SW480 (cell line): ENCODE data around the gene TTC24.

Experiments used
- DNase-seq: peaks from one replicate; pipeline ENCODE4 v3.0.0-alpha.2; 2016; ENCODE audit warnings: low spot score

TTC24 gene

DNA sequence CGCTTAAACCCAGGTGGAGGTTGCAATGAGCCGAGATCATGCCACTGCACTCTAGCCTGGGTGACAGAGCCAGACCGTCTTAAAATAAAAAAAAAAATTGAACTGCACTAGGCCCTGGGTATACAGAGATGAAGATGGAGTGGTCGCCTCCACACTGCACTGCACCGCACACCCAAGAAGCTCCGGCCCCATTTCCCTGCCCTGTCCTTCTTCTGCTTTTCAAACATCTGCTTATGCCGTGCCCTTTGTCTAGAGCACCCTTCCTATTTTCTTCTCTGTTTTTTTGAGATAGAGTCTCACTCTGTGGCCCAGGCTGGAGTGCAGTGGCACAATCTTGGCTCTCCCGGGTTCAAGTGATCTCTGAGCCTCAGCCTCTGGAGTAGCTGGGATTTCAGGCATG lies 24.6 kb upstream of the TTC24 start:
- DNase-seq, result no peak

DNA sequence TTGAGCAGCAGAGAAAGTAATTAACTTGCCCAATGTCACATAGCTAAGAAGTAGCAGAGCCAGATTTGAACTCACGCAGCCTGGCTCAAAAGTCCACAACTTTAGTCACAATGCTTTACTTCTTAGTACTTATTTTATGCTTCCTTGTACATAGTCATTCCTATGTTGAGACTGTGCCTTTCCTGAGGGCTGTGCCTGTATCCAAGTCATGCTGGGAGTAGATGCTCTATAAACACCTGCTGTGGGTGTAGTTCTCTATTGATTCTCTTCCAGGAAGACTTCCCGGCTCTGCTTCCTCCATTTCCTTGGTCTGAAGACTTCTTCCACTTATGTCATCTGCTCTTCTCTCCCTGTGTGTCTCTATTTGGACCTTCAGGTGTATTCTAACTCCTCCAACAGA lies 23.8 kb upstream of the TTC24 start:
- no peak for DNase-seq

DNA sequence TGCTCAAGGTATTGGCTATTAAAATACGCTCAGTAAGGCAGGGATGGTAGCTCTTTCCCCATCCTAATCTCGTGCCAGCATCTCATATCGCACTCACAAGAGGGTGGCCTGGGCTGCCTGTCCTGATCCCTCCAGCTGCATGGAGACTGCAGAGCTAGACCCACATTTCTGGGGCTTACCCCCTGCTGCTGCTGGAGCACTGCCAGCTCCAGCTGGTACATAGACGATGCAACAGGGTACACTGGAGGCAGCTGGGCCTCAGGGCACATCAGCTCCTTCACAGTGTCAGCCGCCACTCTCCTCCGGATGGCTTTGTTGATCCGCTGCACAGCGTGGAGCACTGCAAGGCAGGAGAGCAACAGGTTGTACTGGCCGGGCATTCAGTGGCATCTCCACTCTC lies 23.2 kb upstream of the TTC24 start:
- no peak for DNase-seq

DNA sequence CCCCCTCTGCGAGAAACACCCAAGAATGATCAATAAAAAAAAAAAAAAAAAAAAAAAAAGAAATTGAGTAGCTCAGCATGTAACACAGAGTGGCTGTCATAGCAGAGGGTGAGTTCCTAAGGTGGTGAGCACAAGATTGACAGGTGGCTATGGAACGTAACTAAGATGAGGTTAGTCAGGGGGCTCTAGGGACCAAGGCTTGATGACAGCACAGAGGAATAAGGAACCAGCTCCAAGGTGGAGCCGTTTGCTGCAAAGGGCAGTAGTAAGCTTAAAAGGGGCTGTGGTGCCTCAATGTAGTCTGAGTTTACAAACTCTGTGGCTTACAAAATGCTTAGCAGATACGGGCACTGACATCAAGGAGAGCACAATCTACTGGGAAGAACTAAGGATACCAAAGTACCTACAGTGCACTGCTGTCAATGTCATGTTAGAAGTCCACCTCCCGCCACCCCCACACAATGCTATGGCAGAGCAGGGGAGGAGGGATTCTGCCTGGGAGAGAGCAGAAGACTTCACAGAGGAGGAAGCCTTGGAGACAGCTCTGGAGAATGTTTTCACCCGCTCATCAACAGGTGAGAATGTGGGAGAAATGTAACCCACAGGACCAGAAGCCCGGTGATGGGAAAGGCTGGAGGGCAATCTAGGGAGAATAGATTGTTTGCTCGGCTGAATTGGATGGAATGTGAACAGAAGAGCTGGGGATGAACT lies 20.3 kb upstream of the TTC24 start:
- DNase-seq, result no peak

DNA sequence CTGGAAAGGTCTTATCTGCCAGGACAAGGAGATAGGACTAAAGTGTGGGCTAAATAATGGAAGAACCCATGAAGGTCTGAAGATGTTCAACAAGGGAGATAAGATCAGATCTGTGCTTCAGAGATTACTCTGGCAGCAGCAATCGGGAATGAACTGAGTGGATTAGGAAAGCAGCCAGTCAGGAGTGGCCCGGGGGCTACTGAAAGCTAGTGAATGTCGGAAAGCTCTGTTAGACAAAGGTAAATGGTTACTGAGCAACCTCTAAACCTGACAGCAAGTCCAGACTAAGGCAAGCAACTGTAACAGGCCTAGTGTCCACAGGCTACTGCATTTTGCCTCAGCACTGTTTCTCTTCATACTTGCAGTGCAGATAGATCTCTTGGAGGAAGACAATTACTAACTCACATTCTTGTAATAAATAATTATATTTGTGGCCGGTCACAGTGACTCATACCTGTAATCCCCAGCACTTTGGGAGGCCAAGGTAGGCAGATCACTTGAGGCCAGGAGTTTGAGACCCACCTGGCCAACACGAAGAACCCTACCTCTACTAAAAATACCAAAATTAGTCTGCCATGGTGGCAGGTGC lies 19.6 kb upstream of the TTC24 start:
- no peak for DNase-seq

DNA sequence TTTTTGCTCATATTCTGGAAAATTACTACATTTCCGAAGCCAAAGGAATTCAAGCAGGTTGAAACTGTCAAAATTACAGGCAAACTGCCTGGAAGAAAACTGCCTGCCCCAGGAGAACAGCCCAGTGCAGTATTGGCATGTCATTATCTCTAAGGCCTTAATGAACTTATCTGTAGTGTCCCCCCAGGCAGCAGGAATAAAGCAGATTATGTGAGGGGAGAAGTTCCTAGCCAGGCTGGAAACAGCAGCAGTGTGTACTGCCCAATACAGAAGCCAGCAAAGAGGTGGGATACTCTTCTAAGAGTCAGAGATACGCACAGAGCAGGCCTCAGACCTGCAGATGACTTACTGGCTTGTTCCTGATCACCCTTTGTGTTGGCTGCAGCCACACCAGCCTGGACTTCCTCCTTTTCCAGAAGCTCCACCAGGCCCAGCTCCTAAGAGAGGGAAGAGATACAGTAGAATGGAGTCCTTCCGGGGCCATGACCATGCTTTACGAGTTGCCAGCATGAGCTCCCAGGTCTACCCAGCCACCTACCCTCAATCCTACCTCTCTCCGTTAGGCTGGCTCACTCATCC lies 18.8 kb upstream of the TTC24 start:
- no peak for DNase-seq

DNA sequence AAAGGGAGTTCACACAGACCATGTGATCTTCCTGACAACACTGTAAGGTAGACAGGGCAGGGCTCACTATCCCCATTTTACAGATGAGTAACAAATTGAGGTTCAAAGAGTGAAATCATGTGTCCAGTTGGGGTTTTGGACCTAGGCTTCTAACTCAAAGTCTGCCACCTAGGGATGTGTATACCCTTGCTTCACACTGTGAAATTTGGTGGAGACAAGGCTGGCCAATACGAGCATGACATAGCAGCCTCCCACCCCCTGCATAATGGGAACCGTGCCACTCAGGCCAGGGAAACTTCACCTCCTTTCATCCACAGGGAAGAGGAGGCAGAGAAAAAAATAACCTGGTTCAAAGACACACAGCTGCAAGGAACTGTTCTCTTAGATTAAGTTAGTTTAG lies 14.0 kb upstream of the TTC24 start:
- no peak for DNase-seq

DNA sequence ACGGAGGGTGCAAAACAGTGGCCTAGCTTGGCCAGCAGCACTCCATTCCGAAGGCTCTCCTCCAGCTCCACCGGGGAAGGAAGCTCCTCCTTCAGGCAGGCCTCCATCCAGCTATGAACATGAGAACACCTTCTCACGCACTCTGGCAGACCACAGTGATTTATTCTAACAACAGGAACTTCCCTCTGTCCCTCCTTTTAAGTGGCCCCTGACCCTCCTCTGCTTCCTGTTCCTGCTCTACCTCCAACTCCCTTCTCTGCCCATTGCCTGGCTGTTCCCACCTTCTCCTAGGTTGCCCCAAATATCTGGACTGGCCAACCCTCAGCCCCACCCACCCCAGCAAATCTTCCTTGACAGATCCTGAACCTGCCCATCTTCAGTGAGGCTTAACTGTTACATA lies 13.1 kb upstream of the TTC24 start:
- DNase-seq, result no peak

DNA sequence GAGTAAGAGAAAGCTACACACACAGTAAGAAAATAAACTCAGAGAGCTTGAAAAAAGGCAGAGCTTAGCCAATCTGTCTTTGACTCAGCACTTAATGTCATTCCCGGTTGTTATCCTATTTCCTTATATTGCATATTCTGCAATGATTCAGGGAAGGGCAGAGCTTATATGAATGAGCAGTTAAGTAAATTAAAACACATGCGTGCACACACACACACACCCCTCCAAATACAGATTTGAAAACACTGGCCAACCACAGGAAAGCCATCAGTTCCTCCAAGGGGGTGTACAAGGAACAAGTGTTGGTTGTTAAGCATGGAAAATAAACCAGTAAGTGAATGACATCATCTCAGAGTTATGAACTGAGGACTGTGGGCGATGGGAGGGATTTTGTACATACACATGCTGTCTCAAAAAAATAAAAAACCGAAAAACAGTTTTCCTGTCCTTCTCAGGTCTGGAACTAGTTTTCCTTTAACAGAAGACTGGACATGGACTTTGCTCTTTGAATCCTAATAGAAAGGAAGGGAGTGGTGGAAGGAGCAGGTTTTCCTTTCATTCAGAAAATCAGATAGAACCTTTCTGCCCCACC lies 8.2 kb upstream of the TTC24 start:
- DNase-seq, result peak; percentile 36

DNA sequence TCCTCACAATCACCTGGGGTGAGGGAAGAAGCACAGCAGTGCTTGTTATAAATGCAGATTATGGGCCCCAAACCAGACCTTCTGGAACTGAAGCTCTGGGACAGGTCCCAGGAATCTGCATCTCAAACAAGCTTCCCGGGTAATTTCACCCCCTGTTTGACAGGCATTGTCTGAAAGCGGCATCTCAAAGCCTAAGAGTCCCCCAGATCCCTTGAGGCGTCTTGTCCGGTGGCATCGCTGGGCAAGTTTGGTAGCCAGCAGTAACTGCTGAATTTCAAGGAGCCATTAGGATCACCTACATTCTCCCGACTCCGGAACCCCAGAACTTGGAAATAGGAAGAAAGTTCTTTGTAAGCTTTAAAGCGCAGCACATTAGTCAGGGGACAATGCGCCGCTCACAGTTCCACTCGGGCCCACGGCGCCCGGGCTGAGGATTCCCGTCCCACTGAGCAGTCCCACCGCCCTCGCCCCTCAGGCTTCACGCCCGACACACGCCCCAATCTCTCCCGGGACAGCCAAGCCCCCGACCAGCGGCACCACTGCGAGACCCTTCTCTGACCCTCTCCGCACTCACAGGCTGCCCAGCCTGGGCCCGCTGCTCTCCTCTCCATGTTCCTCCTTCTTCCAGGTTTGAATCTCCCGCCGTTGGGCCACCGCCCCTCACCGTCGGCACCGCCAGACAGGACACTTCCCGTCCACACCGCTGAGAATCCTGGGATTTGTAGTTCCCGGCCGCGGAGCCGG lies 7.4 kb upstream of the TTC24 start, which contains the start of gene IQGAP3:
Gene IQGAP3 (minus strand): TSS at position 647 of the 744 bp plus-strand sequence. CDS start 36 bp downstream, at position 611.
- peak; percentile 83 for DNase-seq

DNA sequence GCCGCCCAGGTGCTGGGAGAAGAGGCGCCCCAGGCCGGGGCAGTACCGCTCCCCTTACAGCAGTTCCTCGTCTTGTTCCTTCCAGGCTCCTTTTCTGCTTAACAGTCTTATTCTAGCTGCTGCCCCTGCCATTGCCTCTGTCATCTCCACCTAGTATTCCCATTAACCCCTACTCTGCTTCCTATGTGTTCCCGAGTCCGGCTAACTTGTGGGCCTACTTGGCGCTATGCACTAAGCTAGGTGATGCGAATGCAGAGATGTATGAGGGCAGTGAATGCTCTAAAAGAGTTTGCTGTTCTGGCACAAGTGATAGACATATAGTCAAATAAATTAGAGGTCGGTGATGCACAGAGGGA lies 6.9 kb upstream of the TTC24 start:
- no peak for DNase-seq

DNA sequence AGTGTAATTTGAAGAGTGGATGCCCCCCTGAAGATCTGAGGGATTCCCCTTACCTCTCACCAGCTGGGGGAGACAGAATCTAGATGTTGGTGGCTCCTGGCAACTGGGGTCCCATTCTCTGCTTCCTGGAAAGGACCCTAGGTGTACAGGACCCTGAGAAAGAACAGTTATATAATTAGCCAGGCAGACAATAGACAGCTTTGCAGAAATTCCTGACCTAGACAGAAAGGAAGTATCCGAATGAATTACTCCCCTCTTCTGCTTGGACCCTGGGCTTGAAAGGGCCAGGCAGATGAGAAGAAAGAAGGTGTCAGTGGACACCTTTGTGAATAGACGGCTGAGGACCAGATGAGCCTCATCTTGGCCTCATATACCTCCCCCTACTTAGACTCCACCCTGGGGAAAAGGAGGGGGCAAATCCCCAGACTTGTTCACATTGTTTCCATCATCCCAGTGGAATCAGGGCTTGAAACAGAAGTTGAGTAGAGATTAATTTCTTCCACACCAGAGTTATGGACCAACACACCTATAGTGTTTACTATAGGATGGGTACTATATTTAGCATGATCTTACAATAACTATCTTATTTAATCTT lies 5.4 kb upstream of the TTC24 start:
- no peak for DNase-seq

DNA sequence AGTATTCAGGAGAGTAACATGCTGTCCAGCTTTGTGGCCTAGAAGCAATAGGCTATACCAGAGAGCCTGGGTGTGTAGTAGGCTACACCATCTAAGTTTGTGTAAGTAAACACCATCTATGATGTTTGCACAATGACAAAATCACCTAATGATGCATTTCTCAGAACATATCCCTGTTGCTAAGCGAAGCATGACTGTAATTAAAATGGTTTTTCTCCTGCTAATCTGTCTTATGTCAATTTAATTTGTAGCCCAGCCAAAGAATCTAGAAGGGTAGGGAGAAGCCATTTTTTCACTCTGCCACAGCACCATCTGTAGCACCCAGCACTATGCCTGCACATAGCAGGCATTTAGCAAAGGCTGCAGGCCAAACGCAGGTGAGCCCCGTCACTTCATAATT lies 2.0 kb upstream of the TTC24 start:
- no peak for DNase-seq

DNA sequence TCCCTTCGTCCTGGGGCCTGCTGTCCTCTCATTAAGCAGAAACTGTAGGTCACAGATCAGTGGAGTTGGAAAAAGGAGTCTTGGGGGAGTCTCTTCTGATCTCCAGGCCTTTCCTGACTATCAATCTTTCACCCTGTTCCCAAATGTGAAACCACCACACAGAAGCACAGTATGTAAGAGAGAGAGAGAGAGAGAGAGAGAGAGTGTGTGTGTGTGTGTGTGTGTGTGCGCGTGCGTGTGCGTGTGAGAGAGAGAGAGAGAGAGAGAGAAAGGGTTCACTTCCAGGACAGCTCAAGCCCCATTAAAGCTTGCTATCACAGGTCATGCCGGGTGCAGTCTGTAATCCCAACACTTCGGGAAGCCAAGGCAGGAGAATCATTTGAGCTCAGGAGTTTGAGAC lies 1.5 kb upstream of the TTC24 start:
- DNase-seq, result no peak

DNA sequence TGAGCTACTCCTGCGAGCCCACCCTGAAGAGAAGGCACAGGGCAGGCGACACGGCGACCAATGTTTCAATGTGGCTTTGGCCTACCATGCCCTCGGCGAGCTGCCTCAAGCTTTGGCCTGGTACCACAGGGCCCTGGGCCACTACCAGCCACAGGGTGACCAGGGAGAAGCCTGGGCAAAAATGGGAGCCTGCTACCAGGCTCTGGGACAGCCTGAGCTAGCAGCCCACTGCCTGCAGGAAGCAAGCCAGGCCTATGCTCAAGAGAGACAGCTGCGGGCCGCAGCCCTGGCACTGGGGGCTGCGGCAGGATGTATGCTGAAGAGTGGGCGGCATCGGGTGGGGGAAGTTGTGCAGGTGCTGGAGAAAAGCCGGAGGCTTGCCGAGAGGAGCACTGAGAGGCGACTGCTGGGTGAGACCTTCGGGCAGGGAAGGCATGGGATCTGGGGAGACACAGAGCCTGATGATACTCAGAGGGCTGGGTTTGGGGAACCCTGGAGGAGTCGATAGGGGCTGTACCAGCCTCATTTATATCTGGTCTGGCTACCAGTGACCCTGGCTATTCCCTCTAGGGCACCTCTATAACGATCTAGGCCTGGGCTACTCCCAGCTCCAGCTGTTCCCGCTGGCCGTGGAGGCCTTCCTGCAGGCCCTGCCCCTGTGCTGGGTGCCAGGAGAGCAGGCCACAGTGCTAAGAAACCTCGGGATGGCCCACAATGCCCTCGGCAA lies 2.3 kb downstream of the TTC24 start:
- DNase-seq, result no peak

DNA sequence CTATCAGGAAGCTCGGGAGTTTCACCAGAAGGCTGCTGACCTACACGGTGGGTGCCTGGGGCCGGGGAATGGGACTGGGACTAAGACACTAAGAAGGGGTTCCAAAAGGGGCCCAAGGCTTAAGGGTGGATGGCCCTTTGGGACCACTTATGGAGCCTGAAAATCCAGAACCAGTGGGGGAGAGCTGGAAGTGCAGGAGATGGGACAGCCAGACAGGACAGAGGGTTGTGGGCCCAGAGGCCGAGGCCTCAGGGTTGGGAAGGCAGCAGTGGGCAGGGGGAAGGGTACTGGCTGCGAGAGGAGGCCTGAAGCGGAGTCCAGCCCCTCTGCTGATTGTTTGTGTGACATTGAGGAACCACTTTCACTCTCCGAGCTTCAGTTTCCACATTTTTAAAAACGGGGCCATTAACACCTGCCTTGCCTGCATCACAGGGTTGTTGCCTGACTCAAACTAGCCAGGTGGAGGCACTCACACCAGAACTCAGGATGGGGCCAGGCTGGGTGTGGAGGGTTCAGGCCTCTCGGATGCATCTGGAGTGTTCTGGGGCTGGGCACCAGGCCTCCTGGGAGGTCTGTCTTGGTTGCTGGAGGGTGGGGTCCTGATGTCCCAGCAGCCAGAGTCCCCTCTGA lies 3.0 kb downstream of the TTC24 start:
- no peak for DNase-seq

DNA sequence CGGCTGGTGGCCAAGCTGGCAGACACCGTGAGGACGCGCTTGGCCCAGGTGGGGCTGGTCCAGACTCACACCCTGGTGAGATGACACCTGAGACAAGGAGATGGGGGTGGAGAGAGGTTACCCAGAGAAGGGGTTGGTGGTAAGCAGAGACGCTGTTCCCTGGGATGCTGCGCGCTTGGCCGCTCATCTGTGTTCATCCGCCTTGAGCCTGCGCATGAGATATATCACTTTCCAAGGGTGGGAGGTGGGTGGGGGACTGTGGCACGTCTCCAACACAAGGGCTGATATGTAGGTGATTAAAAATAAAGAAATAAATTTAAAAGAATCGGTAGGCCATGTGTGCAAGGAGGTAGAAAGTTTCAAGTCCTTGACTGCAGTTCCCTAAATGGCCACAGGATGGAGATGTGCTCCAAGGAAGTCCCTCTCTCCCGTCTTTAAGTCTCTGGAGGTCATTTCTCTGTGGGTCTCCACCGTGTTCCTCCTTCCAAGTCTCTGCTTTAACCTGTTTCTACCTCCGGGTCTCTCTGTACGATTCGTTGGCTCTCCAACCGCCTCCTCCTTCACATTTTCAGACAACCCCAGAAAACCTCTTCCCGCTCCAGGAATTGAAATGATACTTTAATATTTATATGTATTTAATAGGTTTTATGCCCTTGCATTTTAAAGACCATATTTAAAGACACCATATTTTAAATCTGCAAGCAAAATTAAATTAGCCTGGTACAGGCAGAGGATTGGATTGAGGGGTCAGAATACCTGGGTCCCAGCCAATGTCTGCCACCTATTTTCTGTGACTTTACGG lies 4.5 kb downstream of the TTC24 start:
- peak; percentile 62 for DNase-seq

DNA sequence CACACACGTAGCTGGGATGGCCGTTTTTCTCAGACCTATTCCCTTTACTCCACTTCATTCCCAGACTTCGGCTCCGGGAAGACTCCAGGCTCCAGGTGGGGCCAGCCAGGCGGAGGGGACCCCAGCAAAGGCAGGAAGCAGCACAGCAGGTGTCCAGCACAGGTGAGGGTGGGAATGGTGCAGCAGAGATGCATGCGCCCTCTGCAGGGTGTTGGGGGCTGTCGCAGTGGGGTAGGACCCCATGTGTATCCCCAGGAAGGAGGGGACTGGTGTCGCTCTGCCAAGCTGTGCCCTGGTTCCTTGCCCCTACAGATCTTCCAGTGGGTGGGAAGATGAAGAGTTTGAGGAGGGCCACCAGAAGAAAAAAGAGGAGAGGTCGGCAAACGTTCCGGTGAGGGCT lies 5.3 kb downstream of the TTC24 start:
- DNase-seq, result no peak

DNA sequence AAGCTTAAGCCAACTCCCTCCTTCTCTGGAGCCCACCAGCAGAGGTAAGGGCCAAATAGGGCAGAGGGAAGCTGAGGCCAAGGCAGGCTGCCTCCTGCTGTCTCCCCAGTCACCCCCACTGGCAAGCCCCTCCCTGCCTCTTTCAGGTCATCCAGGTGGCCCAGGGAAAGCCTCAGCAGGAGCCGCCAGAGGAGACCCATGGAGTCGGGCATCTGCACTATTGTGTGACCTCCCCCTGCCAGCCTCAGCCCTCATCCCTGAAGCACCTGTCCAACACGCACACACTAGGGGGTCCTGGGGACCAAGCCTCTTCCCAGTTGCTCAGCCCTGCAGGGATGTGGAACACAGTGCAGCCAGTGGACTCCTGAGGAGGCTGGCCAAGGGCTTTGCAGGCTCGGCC lies 6.8 kb downstream of the TTC24 start:
- no peak for DNase-seq

DNA sequence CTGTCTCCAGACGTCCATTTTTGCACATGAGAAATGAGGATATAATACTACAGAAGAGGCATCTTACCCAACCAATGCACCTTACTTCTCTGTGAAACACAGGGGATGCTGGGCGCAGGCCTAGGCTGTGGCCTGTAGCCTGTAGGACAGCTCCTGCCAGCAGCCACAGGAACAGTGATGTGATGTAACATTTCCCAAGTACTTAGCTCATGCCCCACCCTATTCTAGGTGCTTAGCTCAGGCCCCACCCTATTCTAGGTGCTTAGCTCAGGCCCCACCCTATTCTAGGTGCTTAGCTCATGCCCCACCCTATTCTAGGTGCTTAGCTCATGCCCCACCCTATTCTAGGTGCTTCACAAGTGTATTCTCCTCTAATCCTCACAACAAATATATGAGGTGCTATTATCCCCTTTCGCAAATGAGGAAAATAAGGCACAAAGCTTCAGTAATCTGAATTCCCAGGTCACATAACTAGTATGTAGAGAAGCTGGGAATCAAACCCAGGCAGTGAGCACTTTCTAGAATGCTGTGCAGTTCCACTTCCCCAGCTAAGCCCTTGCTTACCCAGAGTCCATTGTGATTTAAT lies 7.5 kb downstream of the TTC24 start:
- DNase-seq, result no peak
